Peyer's patch (tissue), 4 donors: ENCODE measurements around the gene UFC1.

ENCODE experiments used
- POLR2A ChIP-seq, 2 donors: fragments of 450-650 bp; IDR thresholded peaks; one replicate each; pipeline ENCODE4 v1.5.1; 2017; ENCODE audit warnings: antibody characterized with exemption in 2 of 2, mild to moderate bottlenecking in 2 of 2, moderate library complexity in 2 of 2
- TF ChIP-seq, protein P1 (sequence below), 6 experiments: fragments of 450-650 bp in 4 of 6; fragments of 200-600 bp in 2 of 6; sonication (generic) in 1 of 6; IDR thresholded peaks; one replicate each; pipeline ENCODE4 v1.5.1; 2017 to 2019; ENCODE audit warnings: antibody characterized with exemption in 6 of 6, mild to moderate bottlenecking in 3 of 6, moderate library complexity in 1 of 6

DNA sequence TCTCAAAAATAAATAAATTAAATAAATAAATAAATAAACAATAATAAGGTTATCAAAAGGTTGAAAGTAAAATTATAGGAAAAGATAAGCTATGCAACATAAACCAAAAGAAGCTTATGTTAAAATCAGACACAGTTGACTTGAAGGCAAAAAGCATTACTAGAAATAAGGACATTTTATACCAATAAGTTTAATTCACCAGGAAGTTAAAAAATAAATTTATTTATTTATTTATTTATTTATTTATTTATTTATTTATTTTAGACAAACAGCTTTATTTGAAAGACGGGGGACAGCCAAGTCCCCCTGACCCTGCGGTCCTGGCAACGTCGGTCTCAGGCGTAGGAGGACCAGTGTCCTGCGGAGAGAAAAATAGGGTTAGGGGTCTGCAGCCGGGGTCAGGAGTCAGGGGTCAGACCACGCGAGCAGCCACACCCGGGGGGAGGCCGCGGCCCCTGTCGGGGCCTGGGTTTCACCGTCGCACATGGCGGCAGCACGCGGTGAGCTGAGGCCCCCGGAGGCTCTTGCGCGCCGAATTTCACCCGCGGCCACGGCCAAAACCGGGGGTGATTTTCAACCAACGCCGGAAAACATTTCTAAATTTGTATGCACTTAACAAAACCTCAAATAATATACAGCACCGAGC lies 12.9 kb upstream of the UFC1 start:
- TF ChIP-seq, protein P1, sequence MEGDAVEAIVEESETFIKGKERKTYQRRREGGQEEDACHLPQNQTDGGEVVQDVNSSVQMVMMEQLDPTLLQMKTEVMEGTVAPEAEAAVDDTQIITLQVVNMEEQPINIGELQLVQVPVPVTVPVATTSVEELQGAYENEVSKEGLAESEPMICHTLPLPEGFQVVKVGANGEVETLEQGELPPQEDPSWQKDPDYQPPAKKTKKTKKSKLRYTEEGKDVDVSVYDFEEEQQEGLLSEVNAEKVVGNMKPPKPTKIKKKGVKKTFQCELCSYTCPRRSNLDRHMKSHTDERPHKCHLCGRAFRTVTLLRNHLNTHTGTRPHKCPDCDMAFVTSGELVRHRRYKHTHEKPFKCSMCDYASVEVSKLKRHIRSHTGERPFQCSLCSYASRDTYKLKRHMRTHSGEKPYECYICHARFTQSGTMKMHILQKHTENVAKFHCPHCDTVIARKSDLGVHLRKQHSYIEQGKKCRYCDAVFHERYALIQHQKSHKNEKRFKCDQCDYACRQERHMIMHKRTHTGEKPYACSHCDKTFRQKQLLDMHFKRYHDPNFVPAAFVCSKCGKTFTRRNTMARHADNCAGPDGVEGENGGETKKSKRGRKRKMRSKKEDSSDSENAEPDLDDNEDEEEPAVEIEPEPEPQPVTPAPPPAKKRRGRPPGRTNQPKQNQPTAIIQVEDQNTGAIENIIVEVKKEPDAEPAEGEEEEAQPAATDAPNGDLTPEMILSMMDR (IDR thresholded peaks at IDR 0.05) = no peak
- no peak for TF ChIP-seq POLR2A (IDR thresholded peaks at IDR 0.05)
